HG03521 (cell line): ENCODE data around the gene SMU1.

Experiments
- ATAC-seq: cut with Tn5 transposase; IDR thresholded peaks from one replicate; pipeline ENCODE4 v1.9.1; 2021; ENCODE audit warnings: mild to moderate bottlenecking, moderate library complexity; ENCODE audit not compliant: unreplicated experiment

The SMU1 gene

DNA sequence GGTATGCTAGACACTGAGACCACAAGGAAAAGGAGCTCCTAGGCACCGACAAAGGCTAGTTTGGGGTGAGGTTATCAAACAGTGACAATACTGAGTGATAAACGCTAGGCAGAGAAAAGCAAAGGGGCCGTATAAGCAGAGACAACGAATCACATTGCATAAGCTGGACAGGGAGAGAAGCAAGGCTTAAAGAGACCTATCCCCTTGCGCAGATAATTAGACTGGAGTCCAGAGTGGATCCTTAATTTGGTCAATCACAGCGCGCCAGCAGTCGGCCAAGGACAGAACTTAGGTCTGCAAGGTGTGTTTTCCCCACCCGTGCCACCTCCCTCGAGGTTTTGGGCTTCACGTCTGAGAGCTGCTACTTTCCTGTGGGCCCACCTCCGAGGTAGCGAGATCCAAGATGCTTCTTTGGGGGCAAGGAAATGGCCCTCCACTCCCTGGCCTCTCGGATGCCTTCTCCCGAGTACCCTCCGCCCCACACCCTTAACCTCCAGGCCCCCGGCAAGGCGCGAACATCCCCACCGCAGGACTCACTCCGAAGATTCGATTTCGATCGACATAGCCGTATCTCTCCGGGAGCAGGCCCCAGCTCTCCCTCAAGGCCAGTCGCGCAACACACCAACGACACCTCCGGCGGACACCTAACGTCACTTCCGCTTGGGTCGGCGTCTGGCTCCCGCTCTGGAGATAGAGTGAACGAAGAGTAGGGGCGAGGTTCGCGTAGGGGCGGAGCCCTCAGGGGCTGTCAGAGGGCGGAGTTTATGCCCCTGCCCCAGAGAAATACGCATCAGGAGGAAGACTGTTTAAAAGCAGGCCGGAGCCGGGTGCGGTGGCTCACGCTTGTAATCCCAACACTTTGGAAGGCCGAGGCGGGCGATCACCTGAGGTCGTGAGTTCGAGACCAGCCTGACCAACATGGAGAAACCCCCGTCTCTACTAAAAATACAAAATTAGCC is at the start of gene SMU1:
SMU1 (minus strand) TSS at position 629 of the 959 bp plus-strand sequence; CDS start at position 563, 66 bp downstream.
- ATAC-seq: peak; percentile 99

DNA sequence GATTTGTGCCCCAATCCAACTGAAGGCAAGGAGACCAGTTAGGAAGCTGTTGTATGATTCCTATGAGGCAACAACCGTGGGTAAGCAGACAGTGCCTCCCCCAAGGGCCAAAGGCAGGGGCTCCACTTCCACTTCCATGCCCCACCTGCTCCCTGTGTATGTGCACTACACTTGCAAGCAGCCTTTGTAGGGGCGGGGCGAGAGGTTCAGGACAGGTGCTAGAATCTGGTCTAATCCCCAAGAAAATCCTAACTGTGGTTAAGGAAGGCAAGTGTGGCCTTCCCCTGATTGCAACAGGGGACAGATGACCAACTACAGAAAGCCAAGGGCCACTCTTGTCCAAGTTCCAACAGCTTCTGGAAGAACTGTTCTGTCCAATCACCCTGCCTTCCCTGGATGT is 49.0 kb upstream of the SMU1 start:
- ATAC-seq: no peak

DNA sequence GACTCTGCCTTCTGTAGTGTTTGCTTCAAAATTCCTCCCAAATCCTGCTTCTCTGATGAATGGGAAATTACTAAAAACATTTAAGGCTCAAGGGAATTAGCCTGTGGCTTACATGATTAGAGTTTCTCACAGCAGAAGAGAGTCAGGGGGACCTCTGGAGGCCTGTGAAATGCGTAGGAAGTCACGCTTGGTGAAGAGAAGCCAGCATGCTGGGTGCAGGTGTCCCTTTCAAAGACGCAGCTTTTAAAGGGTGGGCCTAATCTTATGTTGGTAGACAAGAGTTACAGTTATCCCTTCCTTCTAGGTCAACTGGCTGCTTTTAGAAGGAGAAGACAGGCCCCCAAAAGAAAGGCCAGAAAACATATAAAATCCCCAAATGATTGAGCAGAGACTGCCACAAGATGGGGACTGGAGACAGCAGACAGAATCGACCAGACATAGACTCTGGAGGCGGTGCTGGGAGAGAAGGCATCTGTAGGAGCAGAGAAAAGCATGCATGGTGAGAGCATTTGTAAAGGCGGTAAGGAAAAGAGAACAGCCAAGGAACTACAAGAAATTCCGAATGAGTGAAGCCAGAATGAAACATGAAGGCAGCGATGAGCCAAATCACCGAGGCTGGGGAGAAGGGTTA is 48.4 kb upstream of the SMU1 start:
- ATAC-seq: no peak

DNA sequence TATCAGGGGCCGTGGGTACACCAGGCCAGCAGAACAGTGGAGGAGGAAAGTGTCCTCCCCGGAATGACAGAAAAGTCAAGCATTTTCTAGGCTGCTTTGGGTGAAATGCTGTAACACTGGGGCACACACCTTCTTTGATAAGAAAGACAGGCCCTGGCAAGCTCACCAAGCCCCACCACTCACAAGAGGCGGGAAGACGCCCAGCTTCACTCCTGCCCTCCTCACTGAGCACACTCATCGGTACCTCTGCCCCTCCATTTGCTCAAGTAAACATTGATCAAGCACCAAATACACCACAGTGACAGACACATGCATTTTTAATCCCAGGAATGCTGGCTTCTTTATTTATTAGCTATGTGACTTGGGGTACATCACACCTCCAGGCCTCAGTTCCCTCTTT is 47.6 kb upstream of the SMU1 start:
- no peak for ATAC-seq

DNA sequence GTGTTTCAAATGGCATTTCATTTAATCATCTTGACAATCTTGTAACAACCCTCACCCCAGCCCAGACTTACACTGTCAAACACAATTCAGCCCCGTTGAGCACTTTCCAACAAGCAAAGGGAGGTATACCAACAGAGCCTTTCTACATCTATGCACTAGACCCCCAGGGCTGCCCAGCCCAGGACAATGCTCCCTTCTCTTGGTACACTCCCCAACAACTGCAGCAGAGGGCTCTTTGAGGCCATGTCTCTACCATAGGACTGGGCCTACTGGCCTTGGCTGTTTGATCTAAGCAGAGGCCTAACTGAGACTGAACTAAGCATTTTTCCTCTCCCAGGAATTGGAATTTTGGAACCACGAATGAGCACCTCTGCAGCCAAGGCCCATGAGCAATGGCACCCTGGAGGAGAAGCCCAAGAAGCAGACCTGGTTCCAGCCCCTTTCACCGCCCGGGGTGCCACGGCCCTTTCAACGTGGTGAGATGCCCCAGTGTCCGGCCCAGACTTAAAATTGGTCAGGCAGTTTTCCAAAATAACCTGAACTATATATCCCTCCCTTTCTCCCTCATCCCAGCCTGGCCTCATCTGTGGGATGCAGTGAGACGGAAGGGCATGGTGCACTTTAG is 47.0 kb upstream of the SMU1 start:
- ATAC-seq: no peak

DNA sequence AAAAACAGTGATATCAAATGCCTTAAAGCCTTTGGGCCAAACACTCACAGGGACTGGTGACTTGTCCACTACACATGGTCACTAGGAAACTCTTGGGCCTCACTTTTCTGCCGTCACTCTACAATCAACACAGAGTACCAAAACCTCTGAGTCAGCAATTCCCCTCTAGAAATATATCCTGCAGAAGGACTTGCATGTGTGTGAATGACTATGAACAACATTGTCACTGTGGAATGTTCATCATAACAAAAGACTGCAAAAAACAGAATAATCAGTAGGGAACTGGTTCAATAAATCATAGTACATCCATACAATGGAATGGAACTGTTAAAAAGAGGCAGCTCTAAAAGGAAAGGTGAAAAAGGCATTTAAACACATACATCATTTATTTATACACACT is 44.1 kb upstream of the SMU1 start:
- ATAC-seq: no peak

DNA sequence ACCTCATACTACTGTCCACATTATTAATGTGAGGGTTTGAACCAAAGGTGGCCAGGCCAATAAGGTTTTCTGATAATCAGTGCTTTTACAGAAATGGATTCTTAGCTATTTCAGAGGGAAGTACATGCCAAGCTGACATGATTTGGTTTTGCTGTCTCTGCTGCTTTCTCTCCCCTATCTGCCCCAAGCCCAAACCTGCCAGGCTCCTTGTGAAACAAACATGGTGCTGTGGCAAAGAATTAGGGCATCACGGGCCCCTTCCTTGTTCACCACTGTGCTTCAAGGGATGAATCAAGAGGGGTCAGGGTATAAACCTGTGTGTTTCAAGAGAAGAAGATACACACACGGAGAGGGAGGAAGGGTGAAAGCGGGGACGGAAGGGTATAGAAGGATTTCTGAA is 41.3 kb upstream of the SMU1 start:
- ATAC-seq: no peak

DNA sequence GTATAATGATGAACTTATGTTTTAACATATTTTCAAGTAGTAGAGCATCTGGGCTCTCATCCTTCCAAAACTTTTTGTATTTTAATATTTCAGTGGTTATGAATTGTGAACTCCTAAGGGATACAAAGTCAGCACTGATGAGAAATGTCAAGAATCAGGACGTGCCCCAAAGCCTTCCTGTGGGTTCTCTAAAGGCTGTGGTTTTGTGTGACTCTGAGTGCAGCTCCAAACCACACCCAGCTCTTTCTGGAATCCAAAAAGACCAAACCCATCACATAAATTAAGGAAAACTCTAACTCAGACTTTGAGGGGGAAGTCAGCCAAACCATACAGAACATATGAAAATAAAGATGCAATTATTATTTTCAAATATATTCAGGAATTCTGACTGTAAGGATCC is 40.8 kb upstream of the SMU1 start:
- no peak for ATAC-seq

DNA sequence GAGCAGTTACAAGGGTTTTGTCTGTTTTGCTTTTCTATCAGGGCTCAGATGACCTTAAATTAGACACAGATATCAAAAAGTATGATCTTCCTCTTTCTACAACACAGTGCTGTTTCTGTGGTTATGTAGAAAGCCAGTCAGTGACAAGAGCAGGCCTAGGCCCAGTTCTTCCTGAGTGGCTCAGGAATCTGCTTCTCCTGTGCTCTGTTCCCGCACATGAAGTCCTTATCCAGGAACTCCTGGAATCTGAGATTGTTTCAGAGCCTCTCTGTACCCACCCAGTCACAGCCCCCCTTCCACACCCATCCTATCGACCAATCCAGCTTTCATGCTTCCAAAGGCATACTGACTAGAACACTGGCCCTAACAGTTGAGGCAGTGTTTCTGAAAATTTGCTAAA is 40.4 kb upstream of the SMU1 start:
- ATAC-seq: no peak

DNA sequence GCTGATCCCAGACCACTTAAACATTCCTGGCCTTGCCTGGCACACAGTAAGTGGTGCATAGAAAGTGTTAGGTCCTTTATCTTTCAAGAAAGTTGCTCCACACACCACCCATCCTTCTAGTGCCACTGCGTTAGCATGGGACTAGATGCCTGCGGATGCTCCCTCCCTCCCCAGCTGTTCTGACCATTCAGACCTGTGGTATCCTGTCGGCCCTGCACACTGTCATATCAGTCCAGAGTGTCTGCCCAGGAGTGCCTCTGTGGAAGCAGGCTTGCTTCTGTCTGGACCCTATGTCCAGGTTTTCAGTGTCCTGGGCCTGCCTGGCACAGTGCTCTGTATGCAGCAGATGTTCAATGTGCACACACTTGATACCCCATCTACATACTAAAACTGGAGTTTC is 38.3 kb upstream of the SMU1 start:
- ATAC-seq: no peak

DNA sequence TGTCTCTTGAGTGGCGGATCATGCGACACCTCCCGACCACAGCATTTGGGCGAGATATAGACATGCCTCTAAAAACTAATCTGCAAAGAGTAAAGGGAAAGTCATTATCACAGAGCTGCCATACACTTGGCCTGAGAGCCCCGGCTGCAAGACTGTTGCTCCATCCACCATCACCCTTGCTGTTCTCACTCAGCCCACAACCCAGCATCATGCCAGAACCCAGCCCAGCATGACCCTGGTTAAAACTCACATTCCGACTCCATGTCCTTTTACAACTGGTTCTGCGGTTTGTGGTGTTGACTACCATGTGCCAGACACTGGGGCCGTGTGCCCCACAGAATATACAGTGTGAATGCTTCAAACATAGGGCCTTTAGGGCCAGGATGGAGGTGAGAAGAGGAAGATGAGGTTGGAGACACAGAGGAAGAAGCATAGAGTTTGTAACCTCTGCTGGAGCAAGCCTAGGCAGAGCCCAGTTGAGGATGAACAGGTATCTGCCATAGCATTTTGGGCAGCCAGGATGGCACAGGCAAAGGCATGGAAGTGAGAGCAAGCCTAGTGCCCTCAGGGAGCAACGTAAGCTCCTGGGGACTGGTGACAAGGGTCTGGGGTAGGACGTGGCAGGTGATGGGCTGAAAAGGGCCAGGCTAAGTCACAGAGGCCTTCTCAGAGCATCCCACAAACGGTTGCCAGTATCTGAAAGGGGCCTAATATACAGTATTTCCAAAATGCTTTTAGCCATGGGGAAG is 37.5 kb upstream of the SMU1 start:
- ATAC-seq: no peak

DNA sequence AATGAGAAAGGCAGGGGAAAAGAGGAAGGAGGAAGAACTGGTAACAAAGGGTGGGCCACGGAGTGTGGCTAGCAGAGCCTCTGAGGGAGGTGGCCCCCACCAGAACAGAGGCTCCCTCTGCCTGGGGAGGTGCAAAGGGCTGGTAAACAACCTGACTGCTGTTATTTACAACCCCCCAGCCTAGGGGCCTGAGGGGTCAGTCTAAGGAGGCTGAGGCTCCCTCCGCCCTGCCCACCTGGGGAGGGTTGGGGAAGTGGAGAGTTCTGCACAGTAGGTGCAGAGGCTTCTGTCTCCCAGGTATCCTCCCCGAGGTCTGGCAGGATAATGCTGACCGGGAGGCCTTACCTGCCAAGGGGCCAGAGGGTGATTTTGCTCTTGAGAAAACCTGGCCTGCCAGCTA is 35.6 kb upstream of the SMU1 start:
- ATAC-seq: no peak

DNA sequence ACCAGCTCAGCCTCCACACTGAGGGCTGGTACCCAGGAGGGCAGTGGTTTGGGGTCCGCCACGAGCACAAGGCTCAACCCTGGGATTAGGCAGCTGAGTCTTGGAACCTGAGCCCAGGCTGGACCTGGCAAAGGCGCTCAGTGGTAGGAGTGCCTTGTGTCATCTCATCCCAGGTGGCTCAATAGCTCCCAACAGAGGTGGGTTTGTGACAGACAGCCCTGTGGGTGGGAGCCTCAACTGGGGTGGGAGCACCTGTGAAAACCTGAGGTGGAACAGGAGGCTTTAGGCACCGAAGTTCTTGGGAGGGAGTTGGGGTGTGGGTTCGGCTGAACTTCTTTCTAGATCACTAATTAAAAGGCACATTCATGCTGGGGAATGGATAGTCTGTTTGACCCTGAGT is 35.2 kb upstream of the SMU1 start:
- ATAC-seq: no peak

DNA sequence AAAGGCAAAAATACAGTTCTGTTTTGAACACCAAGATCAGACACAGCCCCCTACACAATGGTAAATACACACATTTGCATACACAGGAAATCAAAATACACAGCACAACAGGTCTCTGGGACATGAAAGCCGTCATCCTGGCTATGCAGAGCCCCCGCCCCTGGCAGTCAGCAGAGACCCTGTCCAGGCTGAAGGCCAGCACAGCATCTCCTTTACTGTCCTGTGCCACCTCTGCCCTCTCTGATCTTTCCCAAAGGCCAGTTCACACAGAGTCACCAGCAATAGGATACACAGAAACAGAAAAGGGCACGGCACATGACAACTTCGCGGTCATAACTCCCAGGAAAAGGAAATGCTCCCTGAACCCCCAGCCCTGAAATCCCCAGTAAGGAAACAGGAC is 34.2 kb upstream of the SMU1 start:
- ATAC-seq: no peak

DNA sequence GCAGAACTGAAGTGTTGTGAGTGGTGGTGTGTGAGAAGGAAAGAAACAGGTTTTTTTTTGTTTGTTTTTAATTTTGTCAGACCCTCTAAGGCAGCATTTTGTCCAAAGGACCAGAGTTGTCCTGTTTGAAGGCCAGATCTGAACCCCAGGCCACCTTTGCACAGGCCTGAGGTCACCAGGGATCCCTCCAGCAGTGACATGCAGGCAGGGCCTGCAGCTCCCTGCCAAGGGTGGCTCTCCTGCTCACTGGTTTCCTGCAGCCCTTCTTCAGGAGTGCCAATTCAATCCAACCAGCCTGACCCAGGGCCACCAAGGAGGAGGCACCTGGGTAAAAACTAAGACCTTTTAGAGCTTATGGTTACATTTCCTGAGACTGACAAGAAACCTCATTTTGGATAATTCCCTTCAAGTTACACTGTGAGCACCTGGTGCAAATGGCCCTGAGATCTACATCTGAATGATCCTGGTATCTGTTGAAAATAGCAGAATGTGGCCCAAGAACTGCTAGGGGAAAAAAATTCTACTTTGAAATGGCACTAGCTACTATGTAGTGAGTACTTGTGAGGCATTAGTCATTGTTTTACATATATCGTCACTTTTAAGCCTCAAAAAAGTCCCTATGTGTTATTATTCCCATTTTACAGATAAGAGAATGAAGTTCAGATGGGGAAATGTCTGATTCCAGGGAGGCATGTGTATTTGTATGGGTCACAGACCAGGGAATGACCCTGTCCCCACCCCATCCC is 33.5 kb upstream of the SMU1 start:
- ATAC-seq: no peak

DNA sequence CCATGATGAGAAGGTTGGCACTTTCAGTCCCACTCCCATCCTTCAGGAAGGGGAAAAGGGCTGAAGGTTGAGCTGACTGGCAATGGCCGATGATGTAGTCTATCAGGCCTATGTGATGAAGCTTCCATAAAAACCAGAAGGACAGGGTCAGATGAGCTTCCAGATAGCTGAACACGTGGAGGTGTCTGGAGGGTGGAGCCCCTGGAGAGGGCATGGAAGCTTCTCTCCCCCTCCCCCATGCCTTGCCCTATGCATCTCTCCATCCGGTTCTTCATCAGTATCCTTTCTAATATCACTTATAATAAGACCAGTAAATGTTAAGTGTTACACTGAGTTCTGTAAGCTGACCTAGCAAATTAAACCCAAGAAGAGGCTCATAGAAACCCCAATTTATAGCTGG is 32.6 kb upstream of the SMU1 start:
- no peak for ATAC-seq

DNA sequence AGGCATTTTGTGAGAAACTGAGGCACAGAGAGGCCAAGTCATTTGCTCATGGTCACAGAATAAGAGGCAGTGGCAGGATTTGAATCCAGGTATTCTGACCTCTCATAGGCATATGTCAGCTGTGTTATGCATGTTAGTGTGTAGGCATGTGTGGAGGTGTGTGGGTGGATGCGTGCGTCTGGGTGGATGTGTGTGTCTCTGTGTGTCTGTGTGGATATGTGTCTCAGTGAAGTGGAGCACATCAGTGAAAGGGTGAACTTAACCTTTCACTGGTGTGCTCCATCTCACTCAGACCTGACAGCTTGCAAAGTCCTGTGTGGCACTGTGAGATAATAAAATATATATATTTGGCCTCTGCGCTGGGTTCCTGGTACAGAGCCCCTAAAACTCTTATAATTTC is 32.0 kb upstream of the SMU1 start:
- ATAC-seq: no peak

DNA sequence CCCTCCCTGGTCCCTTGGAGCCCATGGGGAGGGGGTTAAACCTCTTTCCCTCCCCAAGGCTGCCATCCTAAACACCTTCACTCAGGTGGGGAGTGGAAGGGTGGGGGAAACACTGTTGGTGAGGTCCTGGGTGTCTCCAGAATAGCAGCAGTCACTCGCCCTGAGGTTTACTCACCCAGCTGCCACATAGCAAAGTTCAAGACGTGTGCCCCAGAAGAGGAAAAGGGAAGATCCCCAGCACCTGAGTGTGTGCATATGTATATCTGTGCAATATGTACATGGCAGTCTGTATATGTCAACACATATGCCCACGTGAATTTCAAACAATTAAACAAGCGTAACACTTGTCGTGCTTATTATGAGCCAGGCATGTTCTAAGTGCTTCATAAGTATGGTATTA is 31.3 kb upstream of the SMU1 start:
- no peak for ATAC-seq

DNA sequence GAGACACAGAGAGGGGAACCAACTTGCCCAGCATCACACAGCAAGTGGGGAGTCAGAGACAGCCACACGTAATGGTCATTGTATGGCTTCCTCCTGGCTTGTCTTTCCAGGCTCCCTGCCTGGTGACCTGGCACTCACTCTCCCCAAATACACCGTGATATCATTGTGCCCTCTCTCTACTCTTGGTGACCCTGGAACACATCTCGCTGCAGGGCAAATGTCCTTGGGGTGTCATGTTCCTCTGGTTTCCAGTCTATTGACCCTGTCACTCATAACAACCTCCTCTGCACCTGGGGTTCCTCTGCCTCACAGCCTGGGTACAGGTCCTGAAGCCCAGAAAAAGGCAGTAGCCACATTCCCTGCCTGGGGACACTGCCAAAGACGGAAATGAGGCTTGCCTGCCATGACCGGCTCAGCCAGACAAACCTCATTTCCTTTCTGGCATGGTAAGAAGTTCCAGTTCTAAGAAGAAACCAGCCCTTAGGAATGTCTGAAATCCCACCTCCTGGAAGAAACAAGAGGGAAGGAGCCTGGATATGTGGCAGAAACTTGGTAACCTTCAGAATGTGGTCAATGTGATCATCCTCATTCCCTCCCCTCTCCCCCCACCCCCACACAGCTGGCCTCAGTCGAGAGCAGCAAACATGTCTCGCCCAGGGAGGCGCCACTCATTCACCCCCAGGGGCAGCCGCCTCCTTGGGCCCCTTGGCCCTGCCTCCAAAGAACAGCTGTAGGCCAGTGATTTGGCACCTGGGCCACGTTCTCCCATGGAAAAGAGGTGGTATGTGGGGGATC is 30.6 kb upstream of the SMU1 start:
- no peak for ATAC-seq

DNA sequence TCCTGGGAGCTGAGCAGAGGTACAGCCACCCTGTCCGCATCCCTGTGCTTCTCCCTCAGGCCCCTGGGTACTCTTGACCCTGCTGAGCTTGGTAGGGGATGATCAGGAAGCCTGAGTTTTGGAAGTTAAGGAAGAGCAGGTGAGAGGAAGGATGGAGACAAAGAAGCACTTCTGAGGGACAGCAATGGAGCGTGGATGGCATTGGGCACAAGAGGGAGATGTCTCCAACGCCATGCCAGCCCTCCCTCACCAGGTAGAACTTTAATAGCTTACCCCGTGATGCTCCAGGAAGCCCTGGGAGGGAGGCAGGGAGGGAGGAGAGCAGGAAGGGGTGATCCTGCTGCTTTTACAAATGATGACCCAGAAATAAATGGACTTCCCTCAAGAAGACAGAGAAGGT is 29.9 kb upstream of the SMU1 start:
- ATAC-seq: no peak
